ENCODE measurements around the gene TEX13B.
A peak's percentile ranks its signal among the peaks of the same experiment; 100 is the strongest.

TEX13B gene

GRCh38 chrX:107940095-107940494, 42.1 kb downstream of the TEX13B start:
- DNase-seq: no peak
- intact Hi-C loops (cut with DNase I): no loop called here

- peak in 2 of 10 donors; percentile 19 to 67 for DNase-seq
- intact Hi-C loops (cut with DNase I): no loop called here
These were observed 45.8 kb downstream of the TEX13B start for GRCh38 chrX:107936434-107936730.

GRCh38 chrX:107935664-107936433, 46.3 kb downstream of the TEX13B start:
- intact Hi-C loops (cut with DNase I): no loop called here
- peak in 5 of 10 donors; percentile 4 to 80 (median 77) for DNase-seq

GRCh38 chrX:107935200-107935599, 47.0 kb downstream of the TEX13B start:
- intact Hi-C loops (cut with DNase I): no loop called here
- DNase-seq: no peak

- no peak for DNase-seq
- intact Hi-C loops (cut with DNase I): no loop called here
These were observed 47.9 kb downstream of the TEX13B start for GRCh38 chrX:107934262-107934661.

All from posterior cingulate gyrus (tissue), 11 donors.